LNCAP (cell line): Measurements from ENCODE around the gene KPNA5.

Source experiments
- CTCF ChIP-seq: fragments of 450-650 bp; IDR thresholded peaks from 2 replicates; pipeline ENCODE4 v1.5.1; 2017; ENCODE audit warnings: mild to moderate bottlenecking

KPNA5 gene

GRCh38 chr6:116730513-116730912 lies 49.5 kb downstream of the KPNA5 start:
- no peak for TF ChIP-seq CTCF

- TF ChIP-seq CTCF, result no peak
Measured at GRCh38 chr6:116737004-116737403, 56.0 kb downstream of the KPNA5 start.

DNA sequence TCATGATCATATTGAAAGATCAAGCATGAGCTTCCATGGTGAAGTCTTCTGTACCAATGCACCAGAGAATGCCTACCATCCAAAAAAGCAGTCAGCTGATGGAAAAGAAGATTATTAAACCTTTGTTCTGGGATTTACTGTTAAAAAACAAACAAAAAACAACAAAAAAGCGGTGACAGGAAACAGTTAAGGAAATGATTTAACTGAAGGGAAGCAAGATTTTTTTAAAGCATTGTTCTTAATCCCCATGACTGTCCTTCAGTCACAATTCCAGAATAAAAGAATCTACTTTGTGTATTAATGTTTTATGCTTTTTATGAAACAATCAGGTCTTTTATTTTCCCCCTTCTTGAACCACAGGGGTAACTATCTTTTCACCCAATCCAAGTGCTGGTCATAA lies 60.6 kb downstream of the KPNA5 start:
- no peak for TF ChIP-seq CTCF

- TF ChIP-seq CTCF, result no peak
Measured at GRCh38 chr6:116745176-116745575, 64.2 kb downstream of the KPNA5 start.

DNA sequence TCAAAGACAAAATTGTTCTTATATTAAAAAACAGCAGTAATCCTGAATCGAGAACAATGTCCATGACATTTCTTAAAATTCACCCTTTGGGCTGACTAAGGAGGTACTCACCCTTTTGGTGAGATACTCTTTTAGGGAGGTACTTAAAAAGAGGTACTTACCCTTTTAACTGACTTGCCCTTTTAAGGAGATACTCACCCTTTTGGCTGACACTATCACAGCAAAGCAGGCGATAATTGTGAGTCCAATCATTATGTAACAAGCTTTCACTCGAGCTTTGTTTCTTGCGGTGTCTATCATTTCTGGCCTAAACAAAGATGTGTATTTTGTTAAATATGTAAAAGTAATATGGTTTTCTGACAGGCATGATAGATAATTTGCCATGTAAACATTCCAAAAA lies 80.8 kb downstream of the KPNA5 start:
- no peak for TF ChIP-seq CTCF

DNA sequence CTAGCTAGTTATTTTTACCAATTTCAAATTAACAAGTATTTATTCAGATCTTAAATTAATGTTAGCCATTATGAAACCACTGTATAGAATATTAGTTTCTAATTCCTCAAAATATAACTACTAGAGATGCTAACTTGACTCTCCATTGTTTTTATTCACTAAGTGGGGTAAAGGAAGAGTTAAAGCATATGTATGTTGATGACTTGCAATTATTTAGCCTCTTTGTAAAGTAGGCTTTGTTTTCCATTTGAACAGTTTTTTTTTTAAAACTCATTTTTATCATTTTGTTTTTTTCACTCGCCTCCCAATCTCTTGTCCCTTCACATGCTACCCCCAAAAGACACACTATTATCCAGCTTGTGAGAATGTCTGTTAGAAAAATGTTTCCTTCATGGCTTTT lies 81.2 kb downstream of the KPNA5 start:
- TF ChIP-seq CTCF, result no peak

DNA sequence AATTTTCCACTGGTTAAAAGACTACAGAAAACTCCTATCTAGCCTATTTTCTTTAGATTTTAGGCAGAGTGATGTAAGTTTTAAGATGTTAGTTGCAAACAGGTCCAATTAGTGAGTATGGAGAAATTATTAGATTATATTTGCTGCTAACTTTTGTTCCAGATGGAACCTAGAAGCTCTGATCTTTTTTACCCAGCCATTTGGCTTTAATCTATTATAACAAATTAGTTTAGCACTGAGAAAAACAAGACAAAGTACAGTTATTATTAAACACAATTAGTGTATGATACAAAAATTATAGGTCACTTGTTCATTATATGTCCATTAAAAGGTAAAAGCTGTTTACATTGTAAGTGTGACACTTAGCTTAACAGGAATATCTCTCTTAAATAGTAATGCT lies 82.0 kb downstream of the KPNA5 start:
- TF ChIP-seq CTCF, result no peak

DNA sequence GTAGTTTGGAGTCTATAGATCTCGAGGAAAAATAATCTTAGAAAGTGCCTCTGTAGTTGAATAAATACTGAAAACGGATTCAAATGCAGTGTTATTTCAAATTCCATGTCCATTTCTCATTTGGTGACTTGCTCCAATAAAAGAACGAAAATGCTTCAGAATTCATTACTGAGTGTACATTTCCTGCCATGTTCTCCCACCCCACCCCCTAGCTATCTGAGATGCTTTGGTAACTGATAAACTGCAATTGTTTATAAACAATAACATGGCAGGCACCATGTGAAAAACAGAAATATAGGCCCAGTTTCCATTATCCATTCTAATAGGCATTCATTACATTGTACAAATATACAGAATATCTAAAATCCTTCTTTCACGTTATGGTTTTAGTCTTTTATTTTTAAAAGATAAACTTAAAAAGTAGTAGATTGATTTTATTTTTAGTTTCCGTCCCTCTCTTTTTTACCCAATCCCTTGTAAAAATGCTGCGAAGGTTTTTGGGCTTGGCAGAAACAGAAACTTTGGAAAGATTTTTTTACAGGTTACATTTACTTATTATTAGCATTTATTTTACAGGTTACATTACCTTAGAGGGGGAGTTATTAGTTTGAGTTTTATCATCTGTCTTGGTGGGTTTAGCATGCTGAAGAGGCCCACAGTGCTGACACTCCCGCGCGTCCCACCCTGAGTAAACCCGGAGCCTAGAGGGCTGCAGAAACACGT lies 83.1 kb downstream of the KPNA5 start:
- TF ChIP-seq CTCF, result no peak
